ENCODE data around the gene PLEKHA3.

PLEKHA3 gene

DNA sequence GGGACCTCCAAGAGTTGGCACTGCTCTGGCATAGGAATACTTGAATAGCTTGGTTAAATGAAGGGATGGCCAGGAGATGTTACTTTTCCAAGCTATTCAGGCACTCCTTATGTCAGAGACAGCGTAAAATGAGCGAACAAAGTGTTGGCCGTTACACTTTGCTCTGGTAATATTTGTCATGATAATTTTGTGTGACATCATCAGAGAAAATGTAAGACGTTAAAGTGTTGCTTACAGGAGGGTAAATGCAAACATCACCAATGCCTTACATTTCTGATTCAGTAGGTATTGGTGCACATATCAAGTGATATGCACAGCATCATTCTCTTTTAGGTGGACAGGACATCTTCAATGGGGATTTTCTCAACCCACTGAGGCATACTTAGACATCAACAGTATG, 46.0 kb downstream of the PLEKHA3 start:
- no peak for DNase-seq

DNA sequence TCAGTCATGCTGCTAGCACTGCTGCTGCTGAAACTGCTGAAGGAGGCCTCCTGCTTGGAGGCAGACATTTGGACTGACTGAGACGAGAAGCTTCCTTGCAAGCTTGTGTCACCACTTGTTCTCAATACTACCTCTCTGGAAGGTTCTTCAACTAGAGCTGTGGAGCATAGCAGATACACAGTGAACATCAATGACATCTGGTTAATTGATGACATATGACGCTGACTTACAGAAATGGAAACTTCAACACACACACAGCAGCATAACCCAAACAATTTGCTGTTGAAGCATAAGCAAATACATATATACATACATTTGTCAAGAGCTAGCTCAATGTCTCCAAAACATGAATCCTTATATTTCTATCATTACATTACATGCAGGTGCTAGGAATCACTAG, 47.3 kb downstream of the PLEKHA3 start:
- no peak for DNase-seq

DNA sequence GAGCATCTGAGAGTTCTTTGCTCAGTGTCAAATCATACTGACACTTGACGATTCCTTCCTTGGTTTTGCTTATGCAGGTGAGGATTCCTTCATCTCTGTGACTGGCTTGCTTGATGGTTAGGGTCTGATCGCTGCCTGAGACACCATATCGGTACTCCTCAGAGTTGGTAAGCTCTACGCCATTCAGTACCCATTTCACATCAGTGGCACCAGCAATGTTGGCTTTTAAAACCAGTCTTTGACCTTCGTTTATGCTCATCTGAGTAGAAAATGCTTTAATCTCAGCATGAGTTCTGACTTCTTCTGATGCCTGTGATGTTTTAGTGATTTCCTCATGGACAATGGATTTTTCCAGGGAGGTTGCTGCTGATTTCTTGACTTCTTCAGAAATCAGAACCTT, 48.4 kb downstream of the PLEKHA3 start:
- no peak for DNase-seq

DNA sequence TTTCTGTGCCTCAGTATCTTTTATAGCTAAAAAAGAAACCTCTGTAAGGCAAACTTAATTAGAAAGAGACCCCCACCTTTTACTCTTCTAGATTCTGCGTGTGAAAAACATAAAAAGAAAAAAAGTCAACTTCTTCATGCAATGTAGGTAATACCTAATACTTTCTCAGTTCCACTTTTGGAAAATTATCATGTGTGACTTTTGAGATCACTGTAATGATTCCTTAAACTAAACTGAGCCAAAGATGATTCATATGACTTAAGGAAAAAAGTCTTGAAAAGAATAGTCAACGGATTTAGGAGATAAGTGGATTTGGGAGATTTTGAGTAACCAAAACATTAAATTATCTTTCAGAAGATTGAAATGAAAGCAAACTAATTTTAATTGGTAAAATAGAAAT, 48.9 kb downstream of the PLEKHA3 start:
- no peak for DNase-seq

DNA sequence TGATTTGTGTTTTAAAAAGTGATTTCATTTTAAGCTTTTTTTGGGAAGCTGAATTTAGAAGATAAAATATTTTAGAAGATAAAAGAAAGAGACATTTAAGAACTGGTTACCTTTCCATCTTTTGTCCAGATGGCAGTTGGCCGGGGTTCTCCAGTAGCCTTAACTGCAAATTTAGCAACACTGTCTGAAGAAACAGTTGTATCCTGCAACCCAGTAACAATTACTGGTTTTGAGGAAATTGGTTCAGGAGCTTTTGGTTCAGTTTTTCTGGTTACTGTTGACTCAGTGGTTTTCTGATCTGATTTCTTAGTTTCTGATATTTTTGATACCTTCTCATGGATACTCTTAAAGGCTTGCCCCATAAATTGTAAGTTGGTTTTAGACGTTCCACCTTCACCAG, 49.9 kb downstream of the PLEKHA3 start:
- DNase-seq = no peak

DNA sequence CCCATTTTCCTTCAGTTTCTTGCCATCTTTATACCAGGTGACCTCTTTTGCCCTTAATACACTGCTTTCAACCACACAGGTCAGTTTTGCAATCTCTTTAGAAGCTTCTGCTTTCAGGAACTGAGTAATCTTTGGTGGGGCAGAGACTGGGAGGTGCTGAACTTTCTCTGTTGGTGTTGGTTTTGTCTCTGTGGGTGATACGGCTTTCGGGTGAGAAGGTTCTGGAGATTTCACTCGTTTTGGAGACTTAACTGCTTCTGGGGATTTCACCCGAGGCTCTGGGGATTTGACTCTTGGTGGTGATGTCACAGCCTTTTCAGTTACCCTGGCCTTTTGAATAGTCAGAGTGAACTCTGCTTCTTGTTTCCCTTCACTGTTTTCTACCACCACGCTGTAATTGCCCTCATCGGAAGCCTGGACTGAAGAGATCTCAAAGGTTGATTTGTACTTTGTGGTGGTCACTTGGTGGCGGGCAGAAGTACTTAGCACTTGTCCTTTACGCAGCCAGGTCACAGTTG, 50.4 kb downstream of the PLEKHA3 start:
- DNase-seq = no peak

DNA sequence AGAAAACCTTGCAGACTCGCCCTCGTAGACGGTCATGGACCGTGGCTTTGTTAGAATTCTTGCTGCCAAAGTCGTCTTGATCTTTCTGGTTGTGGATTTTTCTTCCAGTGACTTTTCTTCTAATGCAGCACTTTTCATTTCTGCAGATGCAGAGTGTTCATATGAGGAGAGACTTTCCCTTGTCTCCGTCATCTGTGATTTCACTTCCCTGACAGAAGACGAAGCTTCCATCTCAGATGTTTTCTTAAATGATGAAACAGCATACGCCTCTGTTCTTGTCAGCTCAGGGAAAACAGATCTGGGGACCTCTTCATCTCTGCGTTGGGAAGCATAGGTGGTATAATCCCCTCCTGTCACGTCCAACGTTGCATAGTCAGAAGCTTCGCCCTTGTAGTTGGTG, 50.9 kb downstream of the PLEKHA3 start:
- no peak for DNase-seq

DNA sequence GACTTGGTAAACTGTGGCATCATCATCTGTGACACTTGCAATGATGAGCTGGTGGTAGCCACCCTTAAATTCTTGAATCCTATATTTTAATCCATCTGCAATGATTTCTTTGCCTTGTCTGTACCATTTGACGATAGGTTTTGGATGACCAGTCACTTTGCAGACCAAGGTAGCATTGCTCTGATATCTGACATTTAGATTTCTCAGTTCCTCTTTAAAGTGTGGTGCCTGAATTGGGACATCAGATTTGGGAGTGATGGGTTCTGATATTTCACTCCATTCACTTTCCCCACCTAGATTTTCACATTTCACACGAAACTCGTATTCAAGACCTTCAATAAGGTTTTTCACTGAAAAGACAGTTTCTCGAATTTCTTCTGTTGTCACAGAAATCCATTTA, 55.8 kb downstream of the PLEKHA3 start:
- no peak for DNase-seq

DNA sequence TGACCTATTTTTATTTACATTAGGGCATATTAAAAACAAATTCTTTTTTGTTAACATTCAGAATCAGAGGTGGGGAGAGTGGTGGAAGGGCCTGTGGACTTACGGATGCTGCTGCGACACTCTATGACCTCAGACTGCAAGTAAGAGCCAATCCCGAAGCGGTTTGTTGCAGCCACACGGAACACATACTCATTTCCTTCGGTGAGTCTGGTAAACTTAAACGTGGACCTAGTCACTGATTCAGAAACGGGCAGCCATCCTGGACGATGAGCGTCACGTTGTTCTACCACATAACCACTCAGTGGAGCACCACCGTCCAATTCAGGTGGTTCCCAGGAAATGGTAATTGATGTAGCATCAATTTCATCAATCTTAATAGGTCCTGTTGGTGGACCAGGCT, 61.9 kb downstream of the PLEKHA3 start:
- no peak for DNase-seq

DNA sequence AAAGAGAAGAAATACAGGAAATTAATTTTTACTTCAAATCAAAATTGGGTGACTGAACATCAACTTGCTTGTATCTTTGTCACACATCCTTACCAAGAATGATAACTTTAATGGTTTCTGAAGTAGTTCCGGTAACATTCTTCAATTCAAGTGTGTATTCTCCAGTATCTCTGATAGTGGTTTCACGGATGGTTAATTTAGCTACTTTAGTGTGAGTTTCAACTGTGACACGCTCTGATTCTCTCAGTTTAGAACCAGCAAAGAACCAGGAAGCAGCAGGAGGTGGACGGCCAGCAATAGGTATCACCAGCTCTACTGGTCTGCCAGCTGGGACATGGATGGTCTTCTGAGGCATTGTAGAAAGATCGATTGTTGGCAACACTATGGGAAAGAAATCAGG, 62.3 kb downstream of the PLEKHA3 start:
- DNase-seq = no peak

DNA sequence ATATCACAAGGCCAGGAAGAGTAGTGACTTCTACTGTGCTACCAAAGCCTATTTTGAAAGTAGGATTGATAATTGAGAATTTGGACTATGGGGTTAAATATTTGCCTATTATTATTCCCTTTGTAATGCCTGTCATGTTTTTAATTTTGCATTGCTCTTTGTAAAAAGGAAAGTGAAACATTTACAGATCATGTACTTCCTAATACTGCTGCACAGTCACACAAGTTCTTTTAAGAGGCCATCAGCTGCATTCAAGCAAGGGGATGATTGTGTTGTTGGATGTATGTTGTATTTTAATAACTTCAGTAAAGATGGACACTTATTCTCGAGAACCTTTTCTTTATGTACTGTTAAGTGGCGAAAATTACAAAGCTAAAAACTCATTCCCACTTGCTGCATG, 70.1 kb downstream of the PLEKHA3 start:
- DNase-seq = no peak

DNA sequence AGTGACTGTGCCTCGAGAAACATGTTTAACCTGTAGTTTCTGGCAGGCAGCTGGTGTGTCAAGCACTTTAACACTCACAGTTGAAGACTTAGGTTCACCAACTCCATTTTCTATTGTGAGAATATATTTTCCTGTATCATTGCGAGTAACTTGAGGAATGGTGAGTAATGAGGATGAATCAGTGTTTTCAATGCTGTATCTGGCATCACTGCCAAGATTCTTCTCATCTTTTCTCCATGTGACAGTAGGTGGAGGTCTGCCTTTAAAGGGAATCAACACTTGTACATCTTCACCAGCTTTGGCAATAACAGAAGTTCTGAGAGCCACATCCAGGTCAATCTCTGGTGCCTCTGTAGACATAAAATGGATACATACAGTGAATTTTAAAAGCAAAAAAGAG, 72.8 kb downstream of the PLEKHA3 start:
- DNase-seq = peak; percentile 83
